Stimulated activated CD8-positive, alpha-beta memory T cell treated with anti-CD3 and anti-CD28 coated beads, Interleukin-12 subunit alpha, Interleukin-12 subunit beta, amount 100 ng/mL, for 1 hour (primary cell): ENCODE data around the gene IRF2.

Source experiments
- DNase-seq: peaks from one replicate; pipeline ENCODE4 v3.0.0-alpha.2; 2020; ENCODE audit warnings: low read depth

IRF2 gene

DNA sequence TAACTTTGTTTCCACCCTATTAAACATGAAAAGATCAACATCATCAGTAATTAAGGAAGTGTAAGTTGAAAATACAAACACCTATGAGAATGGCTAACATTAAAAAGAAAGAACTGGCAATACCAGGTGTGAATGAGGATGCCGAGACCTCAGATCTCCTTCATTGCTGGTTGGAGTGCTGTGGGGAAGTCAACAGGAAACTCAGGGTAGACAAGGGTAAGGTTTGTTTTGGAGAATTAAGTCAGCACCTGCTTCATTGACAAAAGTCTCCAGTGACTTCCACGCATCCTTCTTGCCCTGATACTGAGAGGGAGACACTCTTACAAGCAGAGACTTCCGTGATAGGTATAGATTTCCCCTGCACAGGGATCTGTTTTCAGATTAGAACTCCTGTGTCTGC lies 106.1 kb downstream of the IRF2 start:
- no peak for DNase-seq

DNA sequence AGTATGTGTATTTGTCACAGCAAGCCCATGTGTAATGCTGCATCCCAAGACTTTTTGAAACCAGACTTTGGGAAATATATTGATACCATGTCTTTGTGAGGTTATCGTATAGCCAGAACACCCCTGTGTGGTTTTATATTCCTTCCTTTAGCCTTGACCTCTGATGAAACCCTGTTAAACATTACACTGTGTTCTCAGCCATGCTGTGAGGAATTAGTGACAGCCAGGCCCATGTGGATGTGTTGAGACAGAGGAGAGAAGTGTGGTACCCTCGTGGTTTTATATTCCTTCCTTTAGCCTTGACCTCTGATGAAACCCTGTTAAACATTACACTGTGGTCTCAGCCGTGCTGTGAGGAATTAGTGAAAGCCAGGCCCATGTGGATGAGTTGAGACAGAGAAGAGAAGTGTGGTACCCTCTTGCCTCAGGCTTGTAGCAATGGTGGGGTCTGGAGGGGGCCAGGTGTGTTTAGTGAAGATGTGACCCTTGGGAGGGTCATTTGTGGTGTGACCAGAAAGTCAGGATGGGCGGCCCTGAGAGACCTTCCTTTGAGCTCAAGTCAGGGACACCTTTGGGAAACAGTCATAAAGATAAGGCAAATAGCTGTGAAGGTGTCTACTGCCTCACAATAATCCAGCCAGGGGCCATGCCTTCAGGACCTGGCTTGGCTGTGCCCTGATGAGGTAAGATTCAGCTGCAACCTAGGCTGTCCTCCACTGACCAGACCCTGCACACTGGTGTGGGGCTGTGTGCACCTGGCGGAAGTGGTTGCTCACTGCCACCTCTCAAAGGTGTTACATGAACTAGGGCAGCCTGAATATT lies 110.0 kb downstream of the IRF2 start:
- DNase-seq = no peak

DNA sequence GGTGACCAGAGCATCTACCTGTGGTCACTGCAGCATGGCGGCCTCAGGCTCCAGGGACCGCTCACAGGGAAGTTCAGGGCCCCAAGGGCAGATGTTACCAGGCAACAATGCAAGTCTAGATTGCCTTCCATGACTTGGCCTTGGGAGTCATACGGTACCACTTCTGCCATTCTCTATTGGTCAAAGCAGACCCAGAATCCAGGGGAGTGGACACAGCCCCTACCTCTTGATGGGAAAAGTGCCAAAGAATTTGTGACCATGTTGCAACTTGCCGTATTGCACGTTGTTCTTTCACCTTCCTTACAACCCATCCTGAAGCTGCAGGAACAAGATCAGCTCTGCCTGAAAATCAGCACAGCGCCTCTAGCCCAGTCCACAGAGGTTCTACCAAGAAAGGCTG lies 111.1 kb downstream of the IRF2 start:
- DNase-seq = no peak

DNA sequence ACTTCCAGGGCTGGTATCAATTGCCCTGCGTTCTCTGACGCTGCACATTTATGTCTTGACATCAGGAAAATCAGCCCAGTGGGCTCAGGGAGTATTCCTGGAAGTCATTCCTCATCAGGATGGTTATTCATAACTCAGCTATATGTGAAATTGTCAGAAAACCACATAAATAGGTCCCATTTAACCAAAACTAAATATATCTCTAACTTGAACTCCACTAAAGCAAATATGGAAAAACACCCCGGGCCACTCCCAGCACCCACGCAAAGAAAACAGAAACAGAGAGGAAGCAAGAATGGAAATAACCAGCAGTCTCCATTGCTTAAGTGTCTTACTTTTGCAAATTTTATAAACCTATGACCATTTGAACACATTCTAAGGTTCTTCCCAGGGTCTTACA lies 112.0 kb downstream of the IRF2 start:
- DNase-seq = no peak

DNA sequence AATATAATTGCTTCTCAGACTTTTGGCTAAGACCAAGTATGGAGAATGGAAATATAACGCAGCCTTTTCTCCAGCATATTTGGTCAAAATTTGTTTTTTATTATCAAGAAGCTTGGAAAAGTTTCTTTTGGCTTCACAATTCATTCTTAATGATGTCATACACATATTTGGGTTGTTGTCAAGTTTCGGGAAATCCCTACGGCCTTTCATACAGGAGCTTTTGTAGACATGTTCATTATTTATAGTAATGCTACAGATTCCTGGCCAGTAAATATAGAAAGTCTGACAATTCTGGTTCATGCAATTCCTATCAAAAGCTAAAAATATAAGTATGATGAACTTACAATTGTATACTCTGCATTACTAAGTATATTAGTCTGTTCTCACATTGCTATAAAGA lies 112.9 kb downstream of the IRF2 start:
- DNase-seq = no peak

DNA sequence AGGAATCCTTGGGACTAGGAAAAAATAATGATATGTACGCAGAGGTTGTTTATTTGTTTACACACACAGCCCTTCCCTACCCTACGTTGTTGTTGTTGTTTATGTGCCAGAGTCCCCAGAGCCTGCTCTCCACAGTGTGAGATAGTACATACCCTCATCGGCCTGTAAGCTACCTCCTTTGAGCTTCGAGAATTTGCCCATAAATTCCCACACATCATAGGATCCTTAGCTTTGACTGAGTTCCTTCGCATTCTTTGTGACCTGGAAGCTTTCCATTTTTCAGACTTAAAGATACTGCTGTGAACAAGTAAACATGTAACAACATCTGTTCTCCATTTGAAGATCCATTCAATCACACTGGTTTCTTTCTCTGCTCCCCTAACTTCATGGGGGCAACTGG lies 114.5 kb downstream of the IRF2 start:
- DNase-seq = no peak

DNA sequence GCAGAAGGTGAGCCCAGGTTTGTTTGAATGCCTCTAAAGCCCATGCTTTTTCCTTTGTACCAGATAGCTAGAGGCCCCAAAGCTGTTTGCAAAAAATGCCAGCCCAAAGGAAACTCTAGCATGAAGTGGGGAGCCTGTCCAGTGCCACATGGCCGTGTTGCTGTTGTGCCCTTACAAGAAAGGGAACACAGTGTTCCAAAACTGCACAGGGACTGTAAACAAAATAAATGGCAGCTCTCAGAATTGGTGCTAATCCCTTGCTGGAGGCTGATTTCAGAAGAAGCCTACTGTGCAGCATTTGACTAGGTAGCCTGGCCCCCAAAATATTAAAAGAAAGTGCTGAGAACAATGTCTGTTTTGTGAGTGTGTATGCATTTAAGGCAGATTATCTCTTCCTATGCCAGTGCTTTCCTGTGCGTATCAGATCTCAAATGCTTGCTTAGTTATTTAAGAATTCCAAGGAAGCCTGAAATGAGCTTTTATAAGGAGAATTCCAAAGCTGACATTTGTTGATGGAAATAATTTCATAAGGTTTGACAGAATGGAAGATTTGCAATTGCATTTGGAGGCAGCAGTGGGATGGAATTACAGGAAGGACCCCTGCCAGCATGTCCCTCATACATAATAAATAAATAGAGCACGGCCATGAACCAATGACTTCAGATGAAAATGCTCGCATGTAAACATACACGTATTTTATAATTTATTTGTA lies 115.7 kb downstream of the IRF2 start:
- no peak for DNase-seq

DNA sequence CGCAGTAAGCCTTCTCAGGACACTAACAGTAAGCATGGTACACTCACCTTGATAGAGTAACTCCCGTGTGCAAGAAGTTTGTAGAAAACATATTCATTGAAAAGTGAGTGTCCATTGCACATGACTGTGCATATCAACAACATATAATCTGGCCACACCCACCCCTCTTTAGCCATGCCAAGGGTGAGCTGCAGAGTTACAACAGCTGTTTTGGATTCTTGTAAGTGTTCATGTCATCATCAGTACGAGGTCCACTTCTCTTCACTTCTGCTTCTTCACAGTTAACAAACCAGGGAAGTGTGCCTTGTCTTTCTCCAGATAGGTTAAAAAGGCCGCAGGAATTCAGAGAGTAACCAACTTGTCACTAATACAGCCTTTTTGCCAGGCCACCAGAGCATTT lies 116.6 kb downstream of the IRF2 start:
- DNase-seq = no peak

DNA sequence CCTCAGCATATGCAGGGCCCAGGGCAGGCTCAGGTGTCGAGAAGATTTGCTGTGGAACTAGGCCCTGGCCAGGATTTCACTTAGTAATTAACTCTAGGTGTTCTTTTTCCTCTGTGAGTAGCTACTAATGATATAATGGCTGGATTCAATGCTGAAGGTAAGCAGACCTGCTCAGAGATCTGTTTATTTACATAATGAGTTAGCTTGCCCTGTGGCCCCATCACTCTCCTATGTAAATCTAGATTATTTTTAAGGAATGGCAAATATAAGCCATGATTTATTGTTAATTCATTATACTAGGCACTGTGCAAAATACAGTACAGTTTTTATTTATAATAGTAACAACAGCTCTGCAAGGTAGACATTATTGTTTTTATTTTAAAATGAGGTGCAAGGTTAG lies 117.2 kb downstream of the IRF2 start:
- no peak for DNase-seq

DNA sequence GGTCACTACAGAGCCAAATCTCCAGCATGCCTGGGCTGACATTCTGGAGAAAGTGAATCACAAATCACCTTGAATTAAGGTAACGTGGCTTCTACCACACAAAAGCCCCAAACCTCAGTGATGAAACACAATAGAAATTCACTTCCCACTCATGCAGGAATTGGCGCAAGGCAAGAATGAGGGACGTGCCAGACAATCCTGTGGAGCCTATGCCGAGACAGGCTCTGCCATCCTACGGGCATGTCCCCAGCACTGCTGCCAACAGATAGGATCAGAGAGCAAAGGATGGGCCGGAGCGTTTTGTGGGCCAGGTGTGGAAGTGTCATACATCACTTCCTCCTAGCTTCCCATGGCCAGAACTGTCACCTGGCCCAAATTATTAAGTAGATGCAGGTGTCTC lies 118.0 kb downstream of the IRF2 start:
- DNase-seq = no peak

DNA sequence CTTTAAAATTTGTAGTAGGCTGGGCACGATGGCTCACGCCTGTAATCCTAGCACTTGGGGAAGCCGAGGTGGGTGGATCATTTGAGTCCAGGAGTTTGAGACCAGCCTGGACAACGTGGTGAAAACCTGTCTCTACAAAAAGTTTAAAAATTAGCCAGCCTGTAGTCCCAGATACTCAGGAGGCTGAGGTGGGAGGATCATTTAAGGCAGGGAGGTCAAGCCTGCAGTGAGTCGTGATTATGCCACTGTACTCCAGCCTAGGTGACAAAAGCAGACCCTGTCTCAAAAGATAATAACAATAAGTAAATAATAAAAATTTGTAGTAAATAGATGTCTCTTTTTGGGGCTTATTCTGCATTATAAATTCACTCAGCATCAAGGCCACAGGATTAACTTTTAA lies 118.5 kb downstream of the IRF2 start:
- DNase-seq = no peak

DNA sequence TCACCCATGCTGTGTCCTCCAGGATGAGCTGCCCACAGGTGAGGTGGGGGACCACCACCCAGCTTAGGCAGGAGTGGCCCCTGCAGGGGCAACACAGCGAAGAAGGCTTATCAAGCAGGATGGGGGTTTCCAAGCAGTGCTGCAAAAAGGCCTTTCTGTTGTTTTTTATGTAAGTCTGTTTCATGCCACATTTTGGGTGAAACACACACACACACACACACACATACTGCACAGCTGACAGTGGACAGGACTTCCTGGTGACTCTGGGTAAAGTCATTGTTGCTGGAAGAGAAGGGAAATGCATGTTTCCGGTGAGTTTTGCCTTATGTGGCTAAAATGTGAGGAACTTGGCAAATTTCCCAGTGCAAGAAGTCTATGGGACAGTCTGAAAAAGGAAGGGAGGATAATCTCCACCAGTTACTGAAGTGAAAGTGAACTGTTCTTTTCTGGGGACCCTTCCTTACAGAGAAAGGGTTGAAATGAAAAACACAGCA lies 119.2 kb downstream of the IRF2 start:
- no peak for DNase-seq

DNA sequence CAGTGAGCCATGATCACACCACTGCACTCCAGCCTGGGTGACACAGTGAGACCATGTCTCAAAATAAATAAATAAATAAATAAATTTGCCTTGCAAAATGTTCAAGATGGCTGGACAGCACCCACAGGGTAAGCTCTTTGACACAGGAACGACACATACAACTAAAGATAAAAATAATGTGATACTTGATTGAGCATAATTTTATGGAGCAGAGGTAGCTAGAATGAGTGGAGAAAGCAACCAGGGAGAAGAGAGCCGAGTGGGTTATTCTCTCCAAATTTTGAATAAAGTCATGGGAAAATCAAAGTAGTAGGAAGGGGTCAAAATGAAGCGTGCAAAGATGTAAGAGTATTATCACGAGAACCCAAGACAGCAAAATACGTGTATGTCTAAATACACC lies 121.5 kb downstream of the IRF2 start:
- no peak for DNase-seq

DNA sequence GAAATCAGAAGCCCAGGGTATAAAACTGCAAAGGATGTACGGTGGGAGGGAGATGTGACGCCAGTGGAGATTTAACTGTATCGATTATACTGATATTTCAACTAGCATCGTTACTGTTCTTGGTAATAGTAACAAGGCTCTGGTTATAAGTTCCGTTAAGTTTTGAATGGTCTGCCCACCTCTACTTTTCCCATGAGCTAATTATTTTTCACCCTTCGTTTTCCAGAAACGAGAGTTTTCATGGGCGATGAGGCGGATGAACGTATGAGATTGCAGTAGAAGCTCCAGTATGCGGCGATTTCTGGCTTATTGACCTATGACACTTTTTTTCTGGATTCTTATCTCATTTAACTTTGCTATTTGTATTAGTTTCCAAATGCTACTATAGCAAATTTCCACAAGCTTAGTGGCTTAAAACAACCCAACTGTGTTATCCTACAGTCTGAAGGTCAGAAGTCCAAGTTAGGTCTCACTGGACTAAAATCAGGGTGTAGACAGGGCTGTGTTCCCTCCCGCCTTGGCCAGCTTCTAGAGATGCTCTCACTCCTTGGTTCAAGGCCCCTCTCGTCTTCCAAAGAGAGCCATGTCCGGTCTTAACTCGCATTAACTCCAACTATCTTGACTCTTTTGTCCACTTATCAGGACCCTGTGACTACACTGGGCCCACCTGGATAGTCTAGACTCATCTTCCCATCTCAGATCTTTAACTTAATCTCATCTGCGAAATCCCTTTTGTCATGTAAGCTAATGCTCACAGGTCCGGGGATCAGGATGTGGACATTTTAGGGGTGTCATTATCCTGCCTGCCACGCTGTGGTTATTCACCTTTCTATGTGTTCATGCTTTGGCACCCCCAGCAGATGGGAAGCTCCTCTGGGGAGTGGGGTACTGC lies 122.5 kb downstream of the IRF2 start:
- no peak for DNase-seq

DNA sequence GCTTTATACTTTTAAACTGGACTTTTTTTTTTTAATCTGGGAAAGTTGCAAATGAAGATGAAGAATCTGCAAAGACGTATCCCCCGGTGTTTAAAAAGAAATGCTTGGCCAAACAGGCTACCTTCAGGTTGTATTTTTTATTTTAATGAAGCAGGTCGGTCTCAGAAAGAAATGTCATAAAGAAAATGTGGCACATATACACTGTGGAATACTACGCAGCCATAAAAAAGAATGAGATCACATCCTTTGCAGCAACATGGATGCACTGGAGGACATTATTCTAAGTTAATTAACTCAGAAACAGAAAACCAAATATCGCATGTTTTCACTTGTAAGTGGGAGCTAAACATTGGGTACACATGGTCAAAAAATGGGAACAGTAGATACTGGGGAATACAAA lies 123.4 kb downstream of the IRF2 start:
- no peak for DNase-seq

DNA sequence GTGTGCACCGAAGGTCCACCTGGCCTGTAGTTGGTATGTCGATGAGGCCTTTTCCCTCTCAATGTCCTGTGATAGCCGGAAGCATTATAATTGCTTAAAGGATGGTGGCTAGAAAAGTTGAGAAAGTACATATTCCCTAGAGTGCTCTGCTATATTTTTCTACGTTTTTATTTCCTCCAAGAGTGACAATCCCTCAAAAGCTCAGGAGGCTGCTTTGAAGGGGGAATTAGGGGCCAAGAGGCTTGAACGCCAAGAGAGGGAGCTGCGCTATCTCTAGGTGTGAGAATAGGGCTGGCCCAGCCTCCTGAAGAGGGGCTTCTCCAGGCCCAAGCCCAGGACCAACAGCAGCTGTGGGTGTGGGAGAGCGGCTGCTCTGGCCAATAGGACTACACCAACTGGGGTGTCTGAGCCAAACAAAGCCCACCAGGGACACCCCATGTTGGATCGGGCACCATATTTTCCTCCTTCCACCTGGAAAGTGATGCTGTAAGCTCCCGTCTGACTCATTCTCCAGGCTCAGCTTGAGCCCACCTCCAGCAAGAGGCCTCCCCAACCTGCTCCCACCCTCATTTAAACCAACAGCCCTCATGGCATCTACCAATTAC lies 124.0 kb downstream of the IRF2 start:
- no peak for DNase-seq

DNA sequence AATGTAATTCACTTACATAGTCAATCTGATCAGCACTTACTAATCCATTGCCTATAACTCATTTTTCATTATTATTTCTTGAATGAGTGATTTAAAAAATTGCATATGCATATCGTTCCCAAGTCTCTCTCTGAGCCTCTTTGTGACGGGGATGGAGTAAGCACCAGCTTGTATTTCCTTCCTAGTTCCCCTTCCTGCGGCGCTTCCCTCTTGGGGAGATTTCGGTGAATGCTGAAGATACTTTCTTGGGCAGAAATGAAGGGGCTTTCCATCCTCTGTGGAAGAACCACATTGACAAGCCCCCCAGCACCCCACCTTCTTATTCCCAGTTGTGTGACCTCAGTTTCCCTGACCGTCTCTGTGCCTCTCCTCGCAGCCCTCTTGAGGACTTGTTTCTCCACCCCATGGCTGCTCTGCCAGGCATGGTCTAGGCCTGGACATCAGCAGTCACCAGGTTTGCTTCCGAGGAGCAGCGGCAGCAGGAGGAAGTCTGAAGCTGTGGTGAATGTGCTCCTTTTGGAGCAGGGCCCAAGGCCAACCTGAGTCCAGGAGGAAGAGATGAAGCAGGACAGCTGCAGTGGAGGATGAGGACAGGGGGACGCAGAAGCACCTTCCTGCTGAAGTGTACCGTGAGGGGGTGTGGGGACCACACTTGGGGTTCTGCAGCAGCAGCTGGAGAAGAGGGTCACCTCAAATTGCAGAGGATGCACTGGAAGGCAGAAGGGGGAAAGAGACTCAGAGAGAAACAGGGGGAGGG lies 124.9 kb downstream of the IRF2 start:
- no peak for DNase-seq

DNA sequence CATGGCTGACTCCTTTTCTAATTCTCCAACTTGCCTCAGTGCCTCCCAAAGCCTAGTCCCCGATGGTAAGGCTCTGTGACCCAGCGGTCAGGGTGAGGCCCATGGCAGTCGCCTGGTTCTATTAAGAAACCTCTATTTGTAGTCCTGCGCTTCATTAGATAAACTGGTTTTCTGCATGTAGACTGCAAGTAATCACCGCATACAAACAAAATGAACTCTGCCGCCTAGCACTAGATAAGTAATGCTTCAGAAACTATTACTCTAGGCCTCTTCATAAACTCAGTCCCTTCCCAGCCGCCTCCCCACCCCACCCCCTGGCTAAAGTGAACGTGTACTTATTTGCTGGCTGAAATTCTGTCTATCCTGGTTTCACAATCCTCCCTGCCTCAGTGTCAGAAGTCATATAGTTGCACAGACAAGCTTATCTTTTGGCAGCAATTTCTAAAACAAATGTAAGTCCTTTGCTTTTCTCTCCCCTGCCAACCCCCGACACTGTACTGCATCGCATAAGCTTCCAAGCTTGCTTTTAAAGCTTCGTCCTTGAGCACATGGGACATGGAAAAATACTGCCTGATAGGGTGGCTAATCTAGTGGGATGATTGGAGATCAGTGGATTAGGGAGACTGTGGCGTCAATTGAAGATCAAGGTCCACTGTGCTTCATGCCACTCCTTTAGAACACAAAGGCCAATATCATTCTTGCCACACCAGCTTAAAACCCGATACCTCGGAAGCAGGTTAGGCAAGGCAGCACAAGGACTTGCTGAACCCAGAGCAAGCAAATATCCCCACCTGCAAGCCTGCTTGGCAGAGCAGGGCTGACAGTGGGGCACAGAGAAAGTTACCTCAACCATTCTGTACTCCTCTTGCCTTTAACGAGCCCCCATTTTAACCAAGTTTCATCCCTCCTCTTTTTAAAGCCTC lies 125.8 kb downstream of the IRF2 start:
- DNase-seq = no peak

DNA sequence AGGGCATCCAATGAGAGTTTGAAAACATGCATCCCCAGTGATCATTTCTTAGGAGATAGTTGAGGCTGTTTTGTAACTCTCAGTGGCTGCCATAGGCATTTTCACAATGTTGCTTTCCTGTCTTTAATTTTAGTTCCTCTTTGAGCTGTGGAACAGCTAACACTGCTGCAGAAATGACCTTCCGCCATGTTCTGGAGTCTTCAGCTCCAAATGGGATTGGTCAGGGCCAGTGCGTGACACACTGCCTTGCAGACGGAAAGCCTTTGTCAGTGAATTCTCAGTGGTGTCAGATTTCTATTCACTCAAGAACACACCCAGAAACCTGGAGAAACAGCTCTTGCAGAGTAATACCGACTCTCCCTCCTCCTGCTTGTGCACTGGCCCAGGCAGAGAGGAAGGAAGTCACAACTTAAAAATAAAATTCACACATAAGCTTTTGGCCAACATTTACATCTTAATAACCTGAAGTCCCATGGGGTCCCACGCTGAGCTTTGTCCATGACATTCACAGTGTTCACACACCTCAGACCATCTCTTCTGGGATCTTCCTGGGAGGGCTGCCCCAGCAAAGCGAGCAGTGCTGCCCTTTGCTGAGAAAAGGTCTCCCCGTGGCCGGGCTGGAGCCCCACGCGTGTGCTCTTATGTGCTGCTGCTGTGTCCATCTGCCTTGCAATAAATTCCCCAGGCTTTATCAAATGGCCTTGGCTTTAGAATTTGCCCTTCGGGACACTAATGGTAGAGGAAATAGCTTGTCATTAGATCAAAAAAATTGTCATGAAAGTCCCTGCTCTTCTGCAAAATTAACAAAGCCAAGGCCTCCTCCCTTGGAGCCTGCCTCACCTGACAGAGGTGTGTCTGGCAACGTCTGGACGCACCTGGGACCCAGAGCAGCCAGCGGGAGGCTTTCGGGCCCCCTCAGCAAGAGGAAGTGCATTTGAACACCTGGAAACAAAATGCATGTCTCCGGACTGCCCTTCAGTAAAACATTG lies 126.8 kb downstream of the IRF2 start:
- DNase-seq = no peak
